Testis (tissue), 3 donors: ENCODE data around the gene FAM193A. TPM values are rescaled to one million over a fixed set of nuclear protein-coding genes. Genes with fewer than 3 reads are reported as not detected.

ENCODE experiments used
- DNase-seq: peaks from one replicate; pipeline ENCODE4 v3.0.0-alpha.2; 2019
- H3K27ac ChIP-seq, 2 donors: fragments of 200-600 bp; sonication (generic); one replicate each; pipeline ENCODE4 v1.5.1; 2019
- H3K27me3 ChIP-seq: fragments of 200-600 bp; sonication (generic); one replicate; pipeline ENCODE4 v1.5.1; 2019
- H3K36me3 ChIP-seq: fragments of 200-600 bp; sonication (generic); one replicate; pipeline ENCODE4 v1.5.1; 2017; ENCODE audit warnings: low read depth; ENCODE audit errors: missing control alignments
- H3K4me1 ChIP-seq: fragments of 200-600 bp; sonication (generic); one replicate; pipeline ENCODE4 v1.5.1; 2019
- H3K4me3 ChIP-seq, 2 donors: fragments of 200-600 bp; sonication (generic); one replicate each; pipeline ENCODE4 v1.5.1; 2017 to 2019
- H3K9me3 ChIP-seq: fragments of 200-600 bp; sonication (generic); one replicate; pipeline ENCODE4 v1.5.1; 2017
- CTCF ChIP-seq, 3 experiments: fragments of 450-650 bp in 2 of 3; fragments of 200-600 bp in 1 of 3; sonication (generic) in 1 of 3; IDR thresholded peaks; one replicate each; pipeline ENCODE4 v1.5.1; 2016 to 2019; ENCODE audit warnings: antibody characterized with exemption in 3 of 3, mild to moderate bottlenecking in 2 of 3, moderate library complexity in 1 of 3
- POLR2A ChIP-seq: fragments of 450-650 bp; IDR thresholded peaks from one replicate; pipeline ENCODE4 v1.6.1; 2017; ENCODE audit warnings: antibody characterized with exemption, mild to moderate bottlenecking, moderate library complexity
- WGBS, 2 donors: methylation state at CpG; one replicate each; pipeline ENCODE4 v1.1.5; 2018; 5-methylcytosine and 5-hydroxymethylcytosine counted together
- intact Hi-C: fragments of 100-400 bp; cut with DNase I; formaldehyde crosslinking; loops from one replicate; pipeline ENCODE4 v1.15.1; 2023; ENCODE audit warnings: low total_unique reads
- polyA plus RNA-seq: library from polyadenylated mRNA; stranded (reverse); fragments of 350-450 nt; fragmentation: Illumina TruSeq; extraction: RNeasy Lipid Tissue Mini Kit (QIAGEN cat#74804); gene quantifications from one replicate; pipeline ENCODE4 v1.2.3, GENCODE V29; 2014; ENCODE audit warnings: low read depth, low replicate concordance; ENCODE audit not compliant: insufficient read depth
- total RNA-seq, 2 donors: library from RNA; depleted of rRNA; stranded (reverse); fragments of >200 nt; gene quantifications; one replicate each; pipeline ENCODE4 v1.2.3, GENCODE V29; 2016

FAM193A gene
- total and polyA plus RNA-seq, 3 donors from 2014 or later, result 50.4 to 92.4 (median 78.7) TPM

- intact Hi-C loops, result no loop called here
- H3K27ac ChIP-seq, result no peak overlapping the region
- WGBS, 2 donors, result 93 to 96% methylated on average over 10 of the region's 10 CpGs
- H3K4me3 ChIP-seq, result no peak overlapping the region
- no peaks in the 10 kb centered on the region for H3K27me3 ChIP-seq
- H3K4me1 ChIP-seq, result peaks cover 2% of the 10 kb centered on the region
- H3K36me3 ChIP-seq, result no peaks in the 10 kb centered on the region
- TF ChIP-seq POLR2A, result no peak
- DNase-seq, result peak; percentile 11
- no peaks in the 10 kb centered on the region for H3K9me3 ChIP-seq
Observed at GRCh38 chr4:2651546-2651945, 115.1 kb downstream of the FAM193A start.

GRCh38 chr4:2651998-2652397 lies 115.6 kb downstream of the FAM193A start:
- no peaks in the 10 kb centered on the region for H3K27me3 ChIP-seq
- no peaks in the 10 kb centered on the region for H3K9me3 ChIP-seq
- intact Hi-C loops, result no loop called here
- WGBS, 2 donors, result 83 to 94% methylated on average over 1 to 2 of the region's 2 CpGs
- no peak overlapping the region for H3K27ac ChIP-seq
- no peaks in the 10 kb centered on the region for H3K36me3 ChIP-seq
- H3K4me3 ChIP-seq, result no peak overlapping the region
- TF ChIP-seq POLR2A, result no peak
- no peak for TF ChIP-seq CTCF (IDR thresholded peaks at IDR 0.05)
- H3K4me1 ChIP-seq, result peaks cover 3% of the 10 kb centered on the region
- DNase-seq, result peak; percentile 4

- intact Hi-C loops, result no loop called here
- Histone ChIP-seq H3K27me3 (no peaks in the 10 kb centered on the region), H3K36me3 (no peaks in the 10 kb centered on the region), H3K27ac (no peak overlapping the region), H3K9me3 (no peaks in the 10 kb centered on the region), H3K4me1 (peaks cover 3% of the 10 kb centered on the region), H3K4me3 (no peak overlapping the region)
- peak; percentile 3 for DNase-seq
- WGBS, 2 donors, result 85 to 88% methylated on average over 14 of the region's 14 CpGs
- TF ChIP-seq POLR2A (no peak), CTCF (IDR thresholded peaks at IDR 0.05) (no peak)
Observed at GRCh38 chr4:2652415-2653160, 116.1 kb downstream of the FAM193A start.

GRCh38 chr4:2660596-2661211 lies 124.3 kb downstream of the FAM193A start:
- Histone ChIP-seq H3K27me3 (no peaks in the 10 kb centered on the region), H3K4me3 (no peak overlapping the region), H3K27ac (peak overlapping the region in 1 of 2 donors; percentile 19), H3K9me3 (no peaks in the 10 kb centered on the region), H3K36me3 (no peaks in the 10 kb centered on the region), H3K4me1 (peaks cover 14% of the 10 kb centered on the region)
- 53 to 58% methylated on average over 8 of the region's 8 CpGs for WGBS, 2 donors
- intact Hi-C loops, result no loop called here
- no peak for DNase-seq
- TF ChIP-seq CTCF (IDR thresholded peaks at IDR 0.05), result no peak
- TF ChIP-seq POLR2A, result no peak

- no peaks in the 10 kb centered on the region for H3K36me3 ChIP-seq
- TF ChIP-seq CTCF (IDR thresholded peaks at IDR 0.05) (no peak), POLR2A (no peak)
- intact Hi-C loops, result no loop called here
- no peaks in the 10 kb centered on the region for H3K9me3 ChIP-seq
- peaks cover 12% of the 10 kb centered on the region for H3K4me1 ChIP-seq
- no peak for DNase-seq
- 98% methylated on average over 4 of the region's 4 CpGs for WGBS, 2 donors
- no peak overlapping the region for H3K27ac ChIP-seq
- H3K4me3 ChIP-seq, result no peak overlapping the region
- no peaks in the 10 kb centered on the region for H3K27me3 ChIP-seq
Observed at GRCh38 chr4:2662598-2662997, 126.2 kb downstream of the FAM193A start.
